Measurements from ENCODE around the gene LGI1.

DNA sequence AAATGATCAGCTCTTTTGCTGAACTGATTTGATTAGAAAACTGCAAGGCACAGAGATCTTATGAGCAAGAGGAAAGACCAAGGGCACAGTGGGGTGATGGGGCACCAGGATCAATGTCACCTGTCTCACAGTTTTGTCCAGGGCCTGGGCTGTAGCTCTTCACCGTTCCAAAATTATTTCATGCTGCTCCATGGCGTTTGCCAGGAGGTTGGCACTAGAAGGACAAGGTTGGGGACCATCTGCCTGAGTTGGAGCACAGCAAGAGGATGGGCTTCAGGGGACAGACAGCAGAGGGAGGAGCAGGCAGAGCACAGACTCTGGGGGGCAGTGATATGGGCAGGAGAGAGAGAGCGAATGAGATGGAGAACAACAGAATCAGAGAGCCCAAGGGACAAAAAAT, 37.8 kb upstream of the LGI1 start:
- TF ChIP-seq, protein P1, sequence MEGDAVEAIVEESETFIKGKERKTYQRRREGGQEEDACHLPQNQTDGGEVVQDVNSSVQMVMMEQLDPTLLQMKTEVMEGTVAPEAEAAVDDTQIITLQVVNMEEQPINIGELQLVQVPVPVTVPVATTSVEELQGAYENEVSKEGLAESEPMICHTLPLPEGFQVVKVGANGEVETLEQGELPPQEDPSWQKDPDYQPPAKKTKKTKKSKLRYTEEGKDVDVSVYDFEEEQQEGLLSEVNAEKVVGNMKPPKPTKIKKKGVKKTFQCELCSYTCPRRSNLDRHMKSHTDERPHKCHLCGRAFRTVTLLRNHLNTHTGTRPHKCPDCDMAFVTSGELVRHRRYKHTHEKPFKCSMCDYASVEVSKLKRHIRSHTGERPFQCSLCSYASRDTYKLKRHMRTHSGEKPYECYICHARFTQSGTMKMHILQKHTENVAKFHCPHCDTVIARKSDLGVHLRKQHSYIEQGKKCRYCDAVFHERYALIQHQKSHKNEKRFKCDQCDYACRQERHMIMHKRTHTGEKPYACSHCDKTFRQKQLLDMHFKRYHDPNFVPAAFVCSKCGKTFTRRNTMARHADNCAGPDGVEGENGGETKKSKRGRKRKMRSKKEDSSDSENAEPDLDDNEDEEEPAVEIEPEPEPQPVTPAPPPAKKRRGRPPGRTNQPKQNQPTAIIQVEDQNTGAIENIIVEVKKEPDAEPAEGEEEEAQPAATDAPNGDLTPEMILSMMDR (IDR thresholded peaks at IDR 0.05; ENCODE audit: control extremely low read depth in 1 of 3, insufficient read depth in 1 of 3, low read depth in 1 of 3, low read length in 3 of 3): no peak
- TF ChIP-seq EGR1 (IDR thresholded peaks at IDR 0.05; ENCODE audit: borderline replicate concordance, low read depth, low read length) (no peak), EP300 (IDR thresholded peaks at IDR 0.05; ENCODE audit: borderline replicate concordance in 1 of 2, low read depth in 2 of 2, low read length in 2 of 2) (no peak), EZH2 (IDR thresholded peaks at IDR 0.05; ENCODE audit: low read depth, low read length, severe bottlenecking) (no peak)
